KMS-11 (cell line): Measurements from ENCODE around the gene MMP24.

Experiments
- H2AFZ ChIP-seq: fragments of 200-600 bp; sonication (generic); 2 replicates; pipeline ENCODE4 v1.6.1; 2016; ENCODE audit warnings: antibody characterized with exemption, mixed run types, low read depth
- H3K27ac ChIP-seq: fragments of 200-600 bp; sonication (generic); 2 replicates; pipeline ENCODE4 v1.6.1; 2016; ENCODE audit warnings: mild to moderate bottlenecking, mixed run types
- H3K27me3 ChIP-seq: fragments of 200-600 bp; sonication (generic); 2 replicates; pipeline ENCODE4 v1.6.1; 2017; ENCODE audit warnings: mild to moderate bottlenecking, low read depth, mixed run types, moderate library complexity; ENCODE audit not compliant: insufficient read depth
- H3K36me3 ChIP-seq: fragments of 200-600 bp; sonication (generic); 2 replicates; pipeline ENCODE4 v1.6.1; 2017; ENCODE audit warnings: mild to moderate bottlenecking, mixed run types; ENCODE audit not compliant: insufficient read depth
- H3K4me1 ChIP-seq: fragments of 200-600 bp; sonication (generic); 2 replicates; pipeline ENCODE4 v1.6.1; 2016; ENCODE audit warnings: mild to moderate bottlenecking, low read depth, mixed run types; ENCODE audit not compliant: poor library complexity, severe bottlenecking
- H3K4me2 ChIP-seq: fragments of 200-600 bp; sonication (generic); 2 replicates; pipeline ENCODE4 v1.7.0; 2016; ENCODE audit warnings: mild to moderate bottlenecking, mixed run types
- H3K4me3 ChIP-seq: fragments of 200-600 bp; sonication (generic); IDR thresholded peaks from 2 replicates; pipeline ENCODE4 v1.6.1; 2017; ENCODE audit warnings: low read depth, low read length, mixed read lengths; ENCODE audit not compliant: insufficient read depth
- H3K79me2 ChIP-seq: fragments of 200-600 bp; sonication (generic); 2 replicates; pipeline ENCODE4 v1.6.1; 2016; ENCODE audit warnings: low read depth, mixed run types; ENCODE audit not compliant: insufficient read depth
- H3K9ac ChIP-seq: fragments of 200-600 bp; sonication (generic); 2 replicates; pipeline ENCODE4 v1.6.1; 2016; ENCODE audit warnings: mild to moderate bottlenecking, mixed run types
- H4K20me1 ChIP-seq: fragments of 200-600 bp; sonication (generic); 2 replicates; pipeline ENCODE4 v1.6.1; 2016; ENCODE audit warnings: mild to moderate bottlenecking, mixed run types; ENCODE audit not compliant: insufficient read depth
- CTCF ChIP-seq: fragments of 200-600 bp; sonication (generic); conservative IDR thresholded peaks from 2 replicates; pipeline ENCODE4 v1.6.1; 2017; ENCODE audit warnings: low read depth, mild to moderate bottlenecking, antibody characterized with exemption, low read length, moderate library complexity, mixed read lengths

Gene MMP24

GRCh38 chr20:35302421-35303335 lies 76.2 kb downstream of the MMP24 start:
- H3K27me3 ChIP-seq, result no peaks in the 10 kb centered on the region
- no peak overlapping the region for H3K4me3 ChIP-seq
- no peak for TF ChIP-seq CTCF
- no peak overlapping the region for H2AFZ ChIP-seq
- no peaks in the 10 kb centered on the region for H3K79me2 ChIP-seq
- H4K20me1 ChIP-seq, result no peaks in the 10 kb centered on the region
- H3K4me1 ChIP-seq, result peaks cover 12% of the 10 kb centered on the region
- H3K4me2 ChIP-seq, result no peak overlapping the region
- no peak overlapping the region for H3K27ac ChIP-seq
- H3K9ac ChIP-seq, result no peak overlapping the region
- H3K36me3 ChIP-seq, result no peaks in the 10 kb centered on the region

GRCh38 chr20:35303382-35303734 lies 76.9 kb downstream of the MMP24 start:
- no peak overlapping the region for H2AFZ ChIP-seq
- TF ChIP-seq CTCF, result no peak
- H3K4me1 ChIP-seq, result peaks cover 12% of the 10 kb centered on the region
- H3K27ac ChIP-seq, result no peak overlapping the region
- no peaks in the 10 kb centered on the region for H4K20me1 ChIP-seq
- no peaks in the 10 kb centered on the region for H3K36me3 ChIP-seq
- H3K79me2 ChIP-seq, result no peaks in the 10 kb centered on the region
- no peak overlapping the region for H3K4me3 ChIP-seq
- H3K4me2 ChIP-seq, result no peak overlapping the region
- H3K9ac ChIP-seq, result no peak overlapping the region
- no peaks in the 10 kb centered on the region for H3K27me3 ChIP-seq

GRCh38 chr20:35303735-35304491 lies 77.4 kb downstream of the MMP24 start:
- Histone ChIP-seq H3K36me3 (no peaks in the 10 kb centered on the region), H3K4me1 (peaks cover 12% of the 10 kb centered on the region), H3K9ac (no peak overlapping the region), H3K4me2 (no peak overlapping the region), H4K20me1 (no peaks in the 10 kb centered on the region), H3K27me3 (no peaks in the 10 kb centered on the region), H2AFZ (no peak overlapping the region; the same call in 1 of the 2 replicates), H3K79me2 (no peaks in the 10 kb centered on the region), H3K4me3 (no peak overlapping the region), H3K27ac (no peak overlapping the region)
- peak; percentile 96 for TF ChIP-seq CTCF

DNA sequence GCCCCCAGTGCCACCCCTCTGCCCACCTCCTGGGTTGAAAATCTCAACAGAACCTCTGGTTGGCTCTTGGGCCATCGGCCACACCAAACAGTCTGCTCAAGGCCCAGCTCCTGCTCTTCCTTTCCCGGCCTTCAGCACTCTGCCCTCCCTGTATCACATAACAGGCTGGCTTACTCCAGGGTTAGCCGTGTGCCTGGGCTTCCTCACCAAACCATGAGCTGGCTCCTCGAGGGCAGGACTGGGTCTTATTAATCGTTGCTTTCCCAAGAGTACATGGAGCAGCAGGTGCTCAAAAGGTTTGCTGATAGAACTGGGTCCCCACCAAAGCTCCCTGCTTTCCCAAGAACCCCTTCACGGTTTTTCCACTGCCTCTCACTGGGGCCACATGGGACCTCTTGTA lies 78.5 kb downstream of the MMP24 start:
- Histone ChIP-seq H3K79me2 (no peaks in the 10 kb centered on the region), H4K20me1 (no peaks in the 10 kb centered on the region), H3K27me3 (no peaks in the 10 kb centered on the region), H2AFZ (no peak overlapping the region), H3K36me3 (no peaks in the 10 kb centered on the region), H3K4me3 (no peak overlapping the region), H3K27ac (no peak overlapping the region), H3K9ac (no peak overlapping the region), H3K4me1 (peaks cover 12% of the 10 kb centered on the region), H3K4me2 (no peak overlapping the region)
- no peak for TF ChIP-seq CTCF
